Astrocyte of the hippocampus (primary cell): ENCODE measurements around the gene PLEKHG5.

Experiments
- DNase-seq: peaks from one replicate; pipeline ENCODE4 v3.0.0; 2011; ENCODE audit warnings: low read depth, low spot score

Gene PLEKHG5

DNA sequence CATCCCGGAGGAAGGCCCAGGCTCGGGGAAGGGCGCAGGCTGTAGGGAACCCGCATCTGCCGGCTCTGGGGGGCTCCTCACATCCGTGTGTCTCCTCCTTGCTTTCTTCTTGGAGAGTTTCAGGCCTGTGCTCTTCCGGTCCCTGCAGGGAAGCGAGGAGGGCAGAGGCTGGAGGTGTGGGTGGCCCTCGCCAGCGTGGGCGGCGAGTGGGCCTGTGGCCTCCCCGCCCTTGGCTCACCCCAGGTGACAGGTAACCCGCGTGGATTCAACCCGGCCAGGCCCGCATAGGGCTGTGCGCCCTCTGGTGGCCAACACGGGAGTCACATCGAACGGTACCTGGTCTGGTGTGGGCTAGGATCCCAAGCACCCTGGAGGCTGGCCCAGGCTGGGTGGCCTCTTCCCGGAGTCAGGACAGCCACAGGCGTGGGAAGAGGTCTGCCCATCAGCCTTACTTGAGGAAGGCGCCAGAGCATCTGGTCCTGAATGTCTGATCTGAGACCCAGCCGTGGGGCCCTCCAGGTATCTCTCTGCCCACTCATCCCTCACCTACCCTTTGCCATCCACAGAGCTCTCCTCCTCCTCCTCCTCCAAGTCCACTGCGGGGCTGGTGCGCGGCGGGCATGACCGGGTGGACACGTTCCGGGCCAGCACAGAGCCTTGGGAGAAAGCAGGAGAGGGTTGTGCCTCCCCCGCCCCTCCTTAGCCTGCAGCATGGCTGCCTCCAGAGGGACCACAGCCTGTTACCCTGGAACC lies 15.9 kb downstream of the PLEKHG5 start:
- peak; percentile 72 for DNase-seq

DNA sequence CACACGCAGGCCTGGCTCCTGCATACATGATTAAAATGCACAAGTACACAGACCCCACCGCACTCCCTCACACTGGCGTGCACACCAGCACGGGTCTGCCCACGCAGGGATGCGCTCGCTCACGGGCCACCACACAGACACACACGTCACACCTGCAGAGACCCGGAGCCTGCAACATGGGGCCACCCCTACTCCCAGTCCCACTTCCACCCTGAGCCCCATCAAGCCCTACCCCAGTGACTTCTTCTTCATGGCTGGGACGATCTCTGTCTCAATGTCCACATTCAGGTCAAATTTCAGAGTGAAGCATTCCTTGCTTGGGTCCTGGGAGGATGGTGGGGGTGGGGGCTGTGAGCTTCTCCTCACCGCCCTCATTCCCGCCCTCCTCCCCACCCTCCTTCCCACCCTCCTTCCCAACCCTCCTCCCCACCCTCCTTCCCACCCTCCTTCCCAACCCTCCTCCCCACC lies 16.6 kb downstream of the PLEKHG5 start:
- no peak for DNase-seq

DNA sequence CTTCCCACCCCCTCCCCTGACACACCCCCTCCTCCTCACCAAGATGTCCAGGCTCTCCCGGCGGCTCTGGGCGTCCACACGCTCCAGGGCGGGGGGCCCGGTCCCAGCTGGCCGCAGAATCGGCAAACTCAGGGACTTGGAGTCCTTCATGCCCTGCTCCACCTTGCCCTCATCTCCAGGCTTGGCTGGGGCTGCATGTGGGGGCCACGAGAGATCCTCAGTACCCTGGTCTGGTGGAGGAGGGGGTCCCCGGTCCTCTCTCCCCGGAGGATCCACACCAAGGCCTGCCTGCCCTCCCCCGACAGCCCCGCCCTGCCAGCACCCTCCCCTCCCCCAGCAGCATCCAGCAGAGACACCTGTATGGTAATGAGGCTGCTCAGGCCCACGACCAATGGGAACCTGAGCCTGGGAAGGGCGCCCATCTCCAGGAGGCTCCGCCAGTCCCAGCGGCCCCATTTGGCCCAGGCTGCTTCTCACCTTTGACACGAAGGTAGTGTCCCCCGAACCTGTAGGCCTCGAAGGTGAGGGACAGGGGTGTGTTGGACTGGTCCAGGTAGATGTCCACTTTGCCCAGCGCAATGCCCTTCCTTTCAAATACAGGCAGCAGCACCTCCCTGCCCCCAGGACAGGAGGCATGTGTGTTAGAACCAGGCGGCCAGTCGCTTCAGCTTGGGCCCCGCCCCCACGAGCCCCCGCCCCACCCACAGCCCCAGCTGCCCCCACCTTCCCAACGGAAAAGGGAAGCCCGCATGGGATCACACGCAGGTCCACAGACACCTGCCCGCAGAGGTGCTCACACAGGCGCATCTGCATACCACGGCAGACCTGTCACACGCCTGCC lies 17.3 kb downstream of the PLEKHG5 start:
- no peak for DNase-seq

DNA sequence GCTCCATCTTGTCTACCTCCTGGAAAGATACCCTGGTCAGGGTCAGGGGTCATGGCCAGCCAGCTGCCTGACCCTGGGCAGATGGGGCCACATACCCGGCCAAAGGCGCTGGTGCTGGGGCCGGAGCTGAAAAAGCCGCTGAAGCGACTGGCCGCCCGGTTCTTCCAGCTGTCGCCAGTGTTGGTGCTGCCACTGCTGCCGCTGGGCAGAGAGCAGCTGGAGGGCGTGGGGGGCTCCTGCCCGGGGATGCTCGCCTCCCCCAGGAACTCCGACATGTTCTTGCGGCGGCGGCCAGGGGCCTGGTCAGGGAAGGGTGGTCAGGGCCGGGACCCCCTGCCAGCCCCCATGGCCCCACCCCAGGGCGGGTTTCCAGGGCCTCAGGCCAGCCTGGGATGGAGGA lies 18.3 kb downstream of the PLEKHG5 start:
- no peak for DNase-seq

DNA sequence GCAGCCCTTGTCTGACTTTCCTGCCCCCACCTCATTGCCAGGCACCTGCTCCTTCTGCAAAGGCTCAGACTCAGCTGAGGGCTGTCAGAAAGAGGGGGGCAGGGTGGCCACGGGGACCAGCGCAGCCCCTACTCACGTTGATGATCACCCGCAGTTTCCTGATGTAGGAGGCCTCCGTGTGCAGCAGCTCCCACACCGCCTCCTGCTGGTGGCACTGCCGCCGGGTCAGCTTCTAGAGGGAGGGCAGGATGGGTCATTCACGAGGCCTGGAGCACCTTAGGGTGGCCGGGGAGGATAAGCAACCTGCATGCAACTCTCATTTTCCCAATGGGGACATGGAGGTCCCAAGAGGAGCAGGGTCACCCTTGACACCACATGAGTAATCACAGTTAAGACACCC lies 19.1 kb downstream of the PLEKHG5 start:
- no peak for DNase-seq

DNA sequence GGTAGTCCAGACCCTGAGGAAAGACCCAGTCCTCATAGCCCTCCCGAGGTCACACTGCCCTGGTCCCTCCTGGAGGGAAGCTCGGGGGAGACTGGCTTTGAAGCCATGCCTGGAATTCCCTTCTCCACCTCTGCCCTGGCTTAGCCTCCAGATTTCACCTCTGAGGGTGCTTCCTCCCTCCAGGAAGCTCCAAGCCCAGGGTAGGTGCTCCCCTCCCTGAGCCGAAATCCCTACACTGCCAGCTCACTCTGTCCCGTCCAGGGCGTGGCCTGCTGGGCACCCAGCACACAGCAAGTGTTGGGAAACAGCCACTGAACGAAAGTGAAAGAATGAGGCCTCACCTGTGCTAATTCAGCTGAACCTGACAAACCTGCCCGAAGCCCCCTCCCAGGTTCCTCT lies 19.5 kb downstream of the PLEKHG5 start:
- DNase-seq, result no peak

DNA sequence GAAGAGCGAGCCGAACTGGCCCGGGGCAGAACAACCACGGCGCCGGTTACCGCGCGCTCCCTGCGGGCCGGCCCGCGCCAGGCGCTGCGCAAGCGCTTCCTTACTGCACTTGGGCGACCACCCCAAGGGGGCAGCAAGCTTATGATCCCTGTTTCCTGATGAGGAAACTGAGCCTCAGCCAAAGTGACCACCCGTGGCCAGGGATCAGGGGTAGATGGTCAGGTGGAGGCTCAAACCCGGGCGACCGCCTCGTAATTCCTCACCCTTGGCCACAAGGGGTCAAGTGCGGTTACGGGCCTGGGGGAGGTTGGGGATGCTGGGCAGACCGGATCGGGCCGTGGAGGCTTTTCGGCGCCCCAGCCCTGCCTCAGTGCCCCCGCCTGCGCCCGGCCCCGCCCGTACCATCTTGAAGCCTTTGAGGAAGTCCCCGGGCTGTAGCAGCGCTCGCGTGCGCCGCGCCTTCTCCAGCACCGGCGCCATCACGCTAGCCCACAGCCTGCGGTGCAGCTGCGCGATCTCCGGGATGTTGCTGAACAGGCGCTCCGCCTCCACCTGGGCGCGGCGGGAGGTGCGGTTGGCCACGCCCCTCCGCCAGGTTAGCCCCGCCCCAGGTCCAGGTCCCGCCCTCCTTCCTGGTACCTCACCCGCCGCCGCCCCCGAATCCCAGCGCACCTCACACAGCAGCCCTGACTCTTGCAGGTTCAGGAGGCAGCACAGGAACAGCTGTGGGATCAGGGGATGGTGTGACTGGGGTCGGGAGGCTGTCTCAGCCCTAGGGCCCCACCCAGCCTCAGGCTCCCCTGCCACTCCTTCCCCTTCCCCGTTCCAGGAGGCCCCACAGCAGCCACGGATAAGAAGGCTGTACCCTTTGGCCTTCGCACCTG lies 20.1 kb downstream of the PLEKHG5 start:
- DNase-seq, result no peak

DNA sequence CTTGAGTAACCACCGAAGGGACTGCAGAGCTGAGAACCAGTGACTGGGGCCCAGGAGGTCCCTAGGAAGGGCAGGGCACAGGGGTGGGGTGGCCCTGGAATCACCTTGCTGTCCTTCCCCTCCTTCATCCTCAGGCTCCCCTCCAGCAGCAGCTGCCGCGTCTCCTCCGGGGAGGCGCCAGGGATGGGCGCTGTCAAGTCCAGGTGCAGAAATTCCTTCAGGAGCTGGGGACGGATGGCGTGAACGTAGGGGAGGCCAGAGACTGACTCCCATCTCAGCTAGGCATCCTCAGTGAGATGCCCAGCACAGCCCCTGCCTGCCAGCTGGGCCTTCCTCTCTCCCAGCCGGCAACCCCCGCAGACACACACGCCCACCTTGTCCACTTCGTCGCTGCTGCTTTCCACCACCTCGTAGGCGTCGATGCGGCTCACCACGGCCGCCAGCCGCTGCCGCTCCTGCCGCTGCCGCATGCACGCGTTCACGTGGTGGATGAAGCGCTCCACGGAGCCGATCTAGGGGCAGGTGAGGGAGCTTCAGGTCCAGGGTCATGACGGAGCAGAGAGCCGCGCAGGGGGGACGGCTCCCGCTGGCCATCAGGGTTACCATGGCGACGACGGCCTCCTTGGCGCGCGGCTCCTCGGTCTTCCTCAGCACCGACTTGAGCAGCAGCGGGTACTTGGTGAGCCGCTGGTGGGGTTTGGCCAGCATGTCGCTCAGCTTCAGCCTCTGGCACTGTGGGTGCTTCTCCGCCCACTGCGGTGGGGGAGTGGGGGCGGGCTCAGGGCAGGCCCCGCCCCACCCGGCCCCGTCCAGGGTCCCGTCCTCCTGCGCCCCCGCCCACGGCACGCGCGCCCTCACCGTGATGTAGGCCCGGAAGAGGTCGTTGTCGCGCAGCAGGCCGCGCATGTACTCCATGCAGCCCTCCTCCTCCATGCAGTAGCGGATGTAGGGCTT lies 21.1 kb downstream of the PLEKHG5 start:
- DNase-seq, result no peak

DNA sequence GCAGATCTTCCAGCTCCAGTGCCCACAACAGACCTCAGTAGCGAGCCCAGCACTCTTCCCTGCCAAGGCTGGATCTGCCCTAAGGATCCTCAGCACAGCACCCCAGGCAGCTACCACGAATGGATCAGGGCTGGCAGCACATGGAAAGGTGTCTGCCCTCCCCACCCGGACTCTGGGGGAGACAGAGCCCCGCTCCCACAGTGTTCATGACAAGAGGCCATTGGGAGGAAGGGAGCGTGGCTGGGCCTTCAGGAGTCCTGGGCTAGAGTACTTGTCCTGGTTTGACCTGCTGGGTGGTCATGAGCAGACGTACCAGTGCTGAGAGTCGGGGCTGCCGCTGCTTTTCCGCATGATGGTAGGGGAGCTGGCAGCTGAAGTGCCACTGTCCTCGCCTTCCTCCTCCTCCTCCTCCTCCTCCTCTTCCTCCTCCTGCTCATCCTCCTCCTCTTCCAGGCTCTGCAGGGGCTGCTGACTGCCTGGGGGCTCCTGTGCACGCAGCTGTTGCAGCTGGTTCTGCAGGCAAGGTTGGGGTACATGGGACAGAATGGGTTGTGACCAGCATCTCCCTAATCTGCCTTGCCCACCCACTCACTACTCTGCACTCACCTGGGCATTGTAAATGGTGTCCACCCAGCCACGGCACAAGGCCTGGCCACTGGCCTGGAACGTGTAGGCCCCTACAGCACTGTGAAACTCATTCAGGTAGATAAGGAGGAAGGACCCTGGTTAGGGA lies 22.6 kb downstream of the PLEKHG5 start:
- no peak for DNase-seq

DNA sequence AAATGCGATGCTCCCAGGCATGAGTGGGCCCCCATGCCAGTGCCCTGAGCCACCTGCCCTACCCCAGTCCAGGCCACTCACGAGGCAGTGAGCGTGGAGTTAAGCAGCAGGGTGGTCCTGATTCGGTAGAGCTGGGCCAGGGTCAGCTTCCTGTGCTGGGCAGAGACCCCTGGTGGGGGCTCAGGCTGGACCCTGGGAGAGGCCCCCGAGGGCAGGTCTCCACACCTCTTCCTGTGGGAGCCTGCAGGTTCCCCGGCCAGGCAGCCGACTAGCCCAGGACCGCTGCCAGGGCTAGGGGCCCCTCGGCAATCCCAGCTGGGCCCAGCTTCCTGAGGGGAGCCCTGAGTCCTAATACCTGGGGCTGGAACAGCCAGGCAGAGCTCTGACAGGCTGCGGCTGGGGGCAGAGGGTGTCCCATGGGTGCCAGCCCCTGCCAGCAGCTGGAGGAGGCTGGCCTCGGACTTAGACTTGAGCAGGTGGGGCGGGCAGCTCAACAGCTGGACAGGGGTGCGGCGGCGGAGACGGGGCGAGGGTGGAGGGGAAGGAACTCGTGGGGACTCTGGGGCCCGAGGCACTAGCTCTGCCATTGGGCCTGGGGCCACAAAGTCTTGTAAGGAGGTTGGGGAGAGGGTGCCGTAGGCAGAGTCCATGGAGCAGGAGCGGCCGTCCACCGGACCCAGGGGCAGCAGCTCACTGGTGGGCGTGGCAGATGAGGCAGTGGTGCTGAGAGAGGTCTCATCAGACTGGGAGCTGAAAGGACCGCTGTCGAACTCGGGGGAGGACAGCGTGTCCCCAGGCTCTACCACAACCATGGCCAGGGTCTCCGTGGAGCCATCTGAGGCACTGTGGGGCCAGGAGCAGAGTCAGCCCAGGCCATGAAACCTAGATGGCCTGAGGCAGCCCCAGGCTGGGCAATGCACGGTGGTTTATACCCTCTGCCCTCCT lies 23.5 kb downstream of the PLEKHG5 start:
- no peak for DNase-seq

DNA sequence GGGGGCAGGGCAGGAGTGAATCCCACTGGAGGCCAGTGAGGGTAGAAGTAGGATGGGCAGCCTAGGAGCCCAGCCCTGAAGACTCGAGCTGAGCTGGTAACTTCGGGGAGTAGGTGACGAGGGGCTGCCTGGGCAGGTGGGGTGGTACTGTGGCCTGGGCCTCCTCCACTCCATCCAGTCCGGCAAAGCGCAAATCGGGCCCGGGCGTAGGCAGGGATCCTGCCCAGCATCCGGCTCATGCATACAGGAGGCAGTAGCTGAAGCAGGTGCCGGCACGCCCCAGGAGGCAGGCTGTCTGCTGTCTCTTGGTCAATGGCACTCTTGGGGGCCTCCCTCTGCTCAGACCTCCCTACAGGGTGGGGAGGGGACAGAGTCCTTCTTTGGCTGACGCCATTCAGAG lies 24.2 kb downstream of the PLEKHG5 start:
- no peak for DNase-seq

DNA sequence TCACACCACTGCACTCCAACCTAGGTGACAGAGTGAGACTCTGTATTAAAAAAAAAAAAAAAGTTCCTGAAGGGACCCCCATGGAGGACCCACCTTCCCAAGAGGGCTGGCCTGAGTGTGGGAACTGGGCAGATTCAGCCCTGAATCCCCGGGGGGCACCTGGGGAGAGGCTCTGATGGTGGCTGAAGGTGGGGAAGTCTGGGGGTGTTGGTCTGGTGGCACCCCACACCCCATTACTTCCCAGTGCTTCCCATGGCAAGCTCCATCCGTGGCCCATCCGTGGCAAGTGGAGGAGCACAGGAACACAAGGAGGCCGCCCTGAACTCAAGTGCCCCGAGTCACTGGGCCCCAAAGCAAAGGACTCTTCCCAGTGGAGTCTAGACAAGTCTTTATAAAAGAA lies 24.7 kb downstream of the PLEKHG5 start:
- DNase-seq, result no peak

DNA sequence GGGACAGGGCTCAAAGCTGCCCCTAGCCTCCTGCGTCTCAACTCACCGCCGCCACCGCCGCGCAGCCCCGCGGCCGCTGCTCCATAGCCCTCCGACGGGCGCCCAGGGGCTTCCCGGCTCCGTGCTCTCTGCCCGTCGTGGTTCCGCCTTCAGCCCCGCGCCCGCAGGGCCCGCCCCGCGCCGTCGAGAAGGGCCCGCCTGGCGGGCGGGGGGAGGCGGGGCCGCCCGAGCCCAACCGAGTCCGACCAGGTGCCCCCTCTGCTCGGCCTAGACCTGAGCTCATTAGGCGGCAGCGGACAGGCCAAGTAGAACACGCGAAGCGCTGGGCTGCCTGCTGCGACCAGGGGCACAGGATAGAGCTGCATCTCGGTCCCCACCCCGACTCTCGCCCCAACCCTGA lies 25.4 kb downstream of the PLEKHG5 start, which contains the start of gene TNFRSF25:
Gene TNFRSF25, minus strand, starts transcription at position 151 of the 400 bp plus-strand sequence. Its CDS starts 66 bp downstream, at position 85.
- DNase-seq, result no peak

DNA sequence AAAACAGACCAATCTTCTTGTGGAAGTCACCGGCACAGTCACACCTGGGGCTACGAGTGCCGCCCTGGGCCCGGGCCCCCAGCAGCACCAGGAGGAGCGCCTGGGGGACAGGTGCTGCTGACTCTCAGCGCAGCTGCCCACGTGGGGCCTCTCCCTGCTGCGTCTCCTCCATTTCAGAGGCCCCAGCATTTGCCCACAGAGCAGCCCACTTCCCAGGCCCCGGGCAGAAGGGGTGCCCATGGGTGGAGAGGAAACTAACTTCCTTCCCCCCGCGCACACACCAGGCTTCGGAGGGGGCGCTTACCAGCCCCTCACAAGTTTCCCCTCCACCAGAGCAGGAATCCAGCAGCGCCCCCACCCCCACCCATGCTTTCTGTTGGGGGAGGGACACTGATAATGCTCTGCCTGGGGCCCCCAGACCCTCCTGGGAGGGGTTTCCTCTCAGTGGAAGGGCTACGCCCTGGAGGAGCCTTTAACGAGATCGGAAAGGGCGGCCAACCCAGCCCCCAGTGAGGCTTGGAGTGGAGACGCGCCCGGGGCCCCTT lies 25.9 kb downstream of the PLEKHG5 start:
- no peak for DNase-seq

DNA sequence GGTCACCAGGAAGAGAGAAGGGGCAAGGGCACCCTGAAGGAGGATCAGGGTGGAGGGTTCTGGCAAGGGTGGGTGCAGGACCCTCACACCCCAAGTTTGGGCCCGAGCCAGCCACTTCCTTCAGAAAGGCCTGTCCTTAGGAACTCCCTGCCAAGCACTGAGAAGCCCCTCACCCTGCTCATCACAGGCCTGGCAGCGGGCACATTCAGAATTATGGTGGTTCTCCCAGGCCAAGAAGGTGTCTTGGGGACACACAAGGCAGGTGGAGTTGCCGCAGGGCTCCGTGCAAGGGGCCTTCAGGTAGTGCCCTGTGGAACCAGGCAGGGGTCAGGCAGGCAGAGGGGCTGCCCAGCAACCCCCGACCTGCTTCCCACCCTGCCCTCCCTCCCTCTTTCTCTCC lies 26.6 kb downstream of the PLEKHG5 start:
- DNase-seq, result no peak

DNA sequence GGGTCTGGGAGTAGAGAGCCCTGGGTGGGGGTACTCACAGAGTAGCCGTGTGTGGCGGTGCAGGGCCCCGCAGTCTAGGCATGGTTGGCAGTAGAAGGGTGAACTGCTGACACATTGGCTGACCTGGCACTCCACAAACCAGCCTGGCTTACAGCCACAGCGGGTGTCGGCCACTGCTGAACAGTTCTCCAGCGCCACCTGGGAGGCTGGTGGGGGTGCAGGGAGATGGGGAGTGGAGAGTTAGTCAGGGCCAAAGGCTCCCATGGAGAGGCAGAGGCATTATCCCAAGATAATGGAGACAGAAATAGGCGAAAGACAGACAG lies 27.0 kb downstream of the PLEKHG5 start:
- DNase-seq, result peak; percentile 49

DNA sequence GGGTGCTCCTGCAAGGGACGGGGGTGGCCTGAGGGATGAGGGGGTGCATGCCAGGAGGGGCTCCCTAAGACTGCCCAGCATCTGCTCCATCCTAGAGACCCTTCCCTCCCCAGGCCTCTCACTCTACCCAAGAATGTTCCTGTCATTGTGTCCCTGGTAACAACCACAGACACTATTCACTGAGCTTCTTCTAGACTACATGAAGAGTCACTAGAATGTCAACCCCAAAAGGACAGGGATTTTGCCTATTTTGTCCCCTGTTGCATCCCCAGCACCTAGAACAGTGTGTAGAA lies 28.4 kb downstream of the PLEKHG5 start:
- DNase-seq, result no peak

DNA sequence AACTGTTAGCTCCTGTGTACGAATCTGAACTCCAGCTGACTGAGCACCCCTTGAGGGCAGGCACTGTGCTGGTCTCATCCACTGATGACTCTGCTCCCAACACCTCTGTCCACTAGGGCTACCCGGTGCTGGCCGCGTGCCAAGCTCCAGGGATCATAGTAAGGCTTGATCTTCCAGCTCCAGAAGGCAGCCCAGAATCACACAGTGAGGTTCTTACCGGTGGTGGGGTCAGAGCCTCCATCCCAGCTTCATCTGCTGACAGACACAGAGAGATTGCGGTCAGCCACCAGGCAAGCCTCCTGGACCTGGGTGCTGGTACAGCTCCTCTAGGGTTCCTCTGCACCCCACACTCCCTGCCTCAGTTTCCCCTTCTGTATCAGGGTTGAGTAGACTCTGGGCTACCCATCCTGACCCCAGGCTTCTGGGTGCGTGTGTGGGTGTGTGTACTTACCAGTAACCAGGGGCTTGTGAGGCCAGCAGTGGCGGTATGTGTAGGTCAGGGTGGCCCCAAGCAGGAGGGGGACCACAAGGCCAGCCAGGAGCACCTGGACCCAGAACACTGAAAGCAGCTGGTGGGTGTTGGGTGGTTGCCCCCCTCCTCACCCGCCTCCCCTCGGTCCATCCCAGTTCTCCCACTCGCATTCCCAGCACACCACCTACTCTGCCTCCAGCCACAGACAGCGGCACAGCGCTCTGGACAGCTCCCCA lies 28.9 kb downstream of the PLEKHG5 start:
- no peak for DNase-seq
